ENCODE measurements around the gene PLIN3. TPM values are rescaled to one million over a fixed set of nuclear protein-coding genes. Genes with fewer than 3 reads are reported as not detected.

The PLIN3 gene
- total RNA-seq, 1 experiment from 2014 or later: 207 TPM

DNA sequence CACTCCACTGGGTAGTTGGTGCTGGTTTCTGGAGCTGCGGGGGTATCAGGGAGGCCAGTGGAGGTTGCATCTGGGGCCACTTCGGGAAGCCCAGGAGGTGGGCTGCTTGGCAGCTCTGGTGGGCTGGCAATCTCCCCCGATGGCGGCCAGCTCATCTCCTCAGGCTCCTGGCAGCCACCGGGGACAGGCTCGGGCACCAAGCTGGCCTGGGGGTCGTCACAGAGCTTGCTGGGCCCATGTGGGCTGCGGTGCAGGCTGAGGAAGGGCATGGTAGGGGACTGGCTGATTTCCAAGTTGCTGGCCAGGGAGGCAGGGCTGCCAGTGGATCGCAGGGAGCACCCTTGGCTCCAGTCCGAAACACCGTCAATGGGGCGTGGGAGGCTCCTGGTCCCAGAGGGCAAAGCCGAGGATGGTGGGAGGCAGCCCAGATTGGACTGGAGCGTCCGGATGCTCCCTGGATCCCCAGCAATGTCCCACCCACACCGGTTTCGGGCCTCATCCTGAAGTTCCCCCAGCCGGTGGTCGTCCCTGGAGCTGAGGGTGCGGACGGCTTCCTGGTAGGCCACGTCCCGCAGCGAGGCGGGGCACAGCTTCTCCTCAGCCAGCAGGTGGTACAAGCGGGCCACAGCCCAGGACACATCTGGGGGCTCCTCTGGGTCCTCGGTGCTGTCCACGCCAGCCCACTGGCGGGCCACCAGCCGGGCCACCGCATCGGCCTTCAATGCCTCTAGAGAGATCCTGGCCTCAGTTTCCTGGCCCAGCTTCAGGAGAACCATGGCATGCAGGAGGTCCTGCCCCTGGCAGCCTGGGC lies 49.8 kb downstream of the PLIN3 start:
- no peak for DNase-seq (ENCODE audit: low read depth, low spot score)
- CTCF ChIA-PET: interaction anchor here (1.3 to 1.6 kb wide), 2 partner anchors 8 to 34 kb away, joined by 3 to 4 read pairs; no protein-coding TSS in a partner anchor
- Histone ChIP-seq H3K4me1 (ENCODE audit: control insufficient read depth in 1 of 2, insufficient read depth in 2 of 2, low read length in 2 of 2) (peaks cover 18 to 35% of the 10 kb centered on the region in 2 experiments), H3K36me3 (ENCODE audit: control insufficient read depth in 1 of 2, insufficient read depth in 2 of 2, low read length in 2 of 2) (peaks cover 0 to 25% of the 10 kb centered on the region in 2 experiments; a peak in 2 of 4 replicates), H3K79me2 (ENCODE audit: insufficient read depth, low read length) (peaks cover 22% of the 10 kb centered on the region), H3K9me2 (ENCODE audit: insufficient read depth) (no peaks in the 10 kb centered on the region), H3K4me3 (replicated peaks in 1 of 2; ENCODE audit: low read depth in 1 of 2, low read length in 2 of 2) (no peak overlapping the region), H3K27ac (ENCODE audit: low read depth, low read length) (no peak overlapping the region), H2AFZ (ENCODE audit: low read depth, low read length, poor library complexity, severe bottlenecking) (no peak overlapping the region), H3K9ac (ENCODE audit: low read length) (no peak overlapping the region), H3K9me3 (ENCODE audit: control insufficient read depth in 1 of 2, insufficient read depth in 1 of 2, low read depth in 1 of 2, low read length in 2 of 2) (no peaks in the 10 kb centered on the region), H3K4me2 (ENCODE audit: low read length) (no peak overlapping the region), H3K27me3 (ENCODE audit: insufficient read depth, low read length) (no peaks in the 10 kb centered on the region), H4K20me1 (ENCODE audit: insufficient read depth) (no peaks in the 10 kb centered on the region)
- TF ChIP-seq MAX (IDR thresholded peaks at IDR 0.05) (no peak), ZNF274 (IDR thresholded peaks at IDR 0.05; ENCODE audit: low read depth, low read length) (no peak), ELF1 (IDR thresholded peaks at IDR 0.05; ENCODE audit: borderline replicate concordance, low read depth) (no peak), SRF (IDR thresholded peaks at IDR 0.05; ENCODE audit: low read depth) (no peak), SP1 (IDR thresholded peaks at IDR 0.05; ENCODE audit: low read depth) (no peak), TCF7L2 (IDR thresholded peaks at IDR 0.05; ENCODE audit: borderline replicate concordance, extremely low read depth, insufficient read depth, insufficient read length) (no peak), CEBPB (IDR thresholded peaks at IDR 0.05; ENCODE audit: low read depth) (no peak), JUND (IDR thresholded peaks at IDR 0.05) (no peak), REST (IDR thresholded peaks at IDR 0.05; ENCODE audit: low read depth) (no peak), ZFX (IDR thresholded peaks at IDR 0.05) (no peak), ZBTB33 (IDR thresholded peaks at IDR 0.05; ENCODE audit: extremely low read depth, insufficient replicate concordance, low read length) (no peak), RAD21 (IDR thresholded peaks at IDR 0.05; ENCODE audit: low read depth) (no peak), EGR1 (IDR thresholded peaks at IDR 0.05; ENCODE audit: low read depth) (no peak), EZH2phosphoT487 (IDR thresholded peaks at IDR 0.05; ENCODE audit: borderline replicate concordance) (no peak), POLR2A (IDR thresholded peaks at IDR 0.05; ENCODE audit: borderline replicate concordance, extremely low read depth, insufficient read depth, insufficient read length) (no peak), EZH2 (IDR thresholded peaks at IDR 0.05) (no peak), YY1 (IDR thresholded peaks at IDR 0.05; ENCODE audit: extremely low read depth, insufficient replicate concordance, low read depth, low read length) (no peak), POLR2AphosphoS5 (IDR thresholded peaks at IDR 0.05; ENCODE audit: low read depth, low read length) (no peak)
- TF ChIP-seq, protein P1, sequence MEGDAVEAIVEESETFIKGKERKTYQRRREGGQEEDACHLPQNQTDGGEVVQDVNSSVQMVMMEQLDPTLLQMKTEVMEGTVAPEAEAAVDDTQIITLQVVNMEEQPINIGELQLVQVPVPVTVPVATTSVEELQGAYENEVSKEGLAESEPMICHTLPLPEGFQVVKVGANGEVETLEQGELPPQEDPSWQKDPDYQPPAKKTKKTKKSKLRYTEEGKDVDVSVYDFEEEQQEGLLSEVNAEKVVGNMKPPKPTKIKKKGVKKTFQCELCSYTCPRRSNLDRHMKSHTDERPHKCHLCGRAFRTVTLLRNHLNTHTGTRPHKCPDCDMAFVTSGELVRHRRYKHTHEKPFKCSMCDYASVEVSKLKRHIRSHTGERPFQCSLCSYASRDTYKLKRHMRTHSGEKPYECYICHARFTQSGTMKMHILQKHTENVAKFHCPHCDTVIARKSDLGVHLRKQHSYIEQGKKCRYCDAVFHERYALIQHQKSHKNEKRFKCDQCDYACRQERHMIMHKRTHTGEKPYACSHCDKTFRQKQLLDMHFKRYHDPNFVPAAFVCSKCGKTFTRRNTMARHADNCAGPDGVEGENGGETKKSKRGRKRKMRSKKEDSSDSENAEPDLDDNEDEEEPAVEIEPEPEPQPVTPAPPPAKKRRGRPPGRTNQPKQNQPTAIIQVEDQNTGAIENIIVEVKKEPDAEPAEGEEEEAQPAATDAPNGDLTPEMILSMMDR (IDR thresholded peaks at IDR 0.05 in 2 of 3, conservative IDR thresholded peaks at IDR 0.05 in 1 of 3; ENCODE audit: borderline replicate concordance in 1 of 3, insufficient read depth in 1 of 3, low read depth in 2 of 3, low read length in 2 of 3): no peak
- RAD21 ChIA-PET (ENCODE audit: low non-redundant PET in 1 of 2, low total read pairs in 2 of 2, uncharacterized antibody in 2 of 2, unreplicated experiment in 2 of 2): no interaction called here
- POLR2A ChIA-PET: interaction anchor here (0.9 kb wide), 1 partner anchor 9 kb away, joined by 5 read pairs; no protein-coding TSS in a partner anchor
- intact Hi-C loops (cut with micrococcal nuclease): no loop called here
- no TSS peak for BruUV-seq (replicated peaks)
- ATAC-seq: no peak
